Stimulated activated naive CD8-positive, alpha-beta T cell treated with anti-CD3 and anti-CD28 coated beads, Interleukin-15, Interleukin-2, amounts not matched to agents 100 ng/mL and 50 ng/mL, for 24 hours (primary cell): Measurements from ENCODE around the gene LRRC8A.
"Not testable (repeated sequence)": the region's sequence is repeated elsewhere in the genome, so short reads cannot be mapped to it uniquely, and the experiment has no call there.

ENCODE experiments used
- H3K27ac Mint-ChIP-seq: one replicate; pipeline ENCODE4 v1.8.0; 2021; ENCODE audit warnings: mild to moderate bottlenecking, mixed read lengths
- H3K27me3 Mint-ChIP-seq: one replicate; pipeline ENCODE4 v1.8.0; 2021; ENCODE audit warnings: mixed read lengths
- H3K36me3 Mint-ChIP-seq: one replicate; pipeline ENCODE4 v1.8.0; 2021; ENCODE audit warnings: low read depth, mixed read lengths
- H3K4me1 Mint-ChIP-seq: one replicate; pipeline ENCODE4 v1.8.0; 2021; ENCODE audit warnings: low read depth, mixed read lengths
- H3K4me3 Mint-ChIP-seq: one replicate; pipeline ENCODE4 v1.8.0; 2021; ENCODE audit warnings: mild to moderate bottlenecking, mixed read lengths
- H3K9me3 Mint-ChIP-seq: one replicate; pipeline ENCODE4 v1.8.0; 2021; ENCODE audit warnings: mixed read lengths

The LRRC8A gene

GRCh38 chr9:128943832-128944620 lies 62.1 kb downstream of the LRRC8A start:
- no peaks in the 10 kb centered on the region for H3K27me3 Mint-ChIP-seq
- no peaks in the 10 kb centered on the region for H3K9me3 Mint-ChIP-seq
- no peak overlapping the region for H3K27ac Mint-ChIP-seq
- no peak overlapping the region for H3K4me3 Mint-ChIP-seq
- H3K36me3 Mint-ChIP-seq = peaks cover 11% of the 10 kb centered on the region
- H3K4me1 Mint-ChIP-seq = peaks cover 28% of the 10 kb centered on the region

GRCh38 chr9:128944966-128945365 lies 63.0 kb downstream of the LRRC8A start:
- not testable (repeated sequence) for H3K27ac Mint-ChIP-seq, H3K27me3 Mint-ChIP-seq, H3K9me3 Mint-ChIP-seq, H3K4me3 Mint-ChIP-seq
- Mint-ChIP-seq H3K36me3 (peaks cover 11% of the 10 kb centered on the region), H3K4me1 (peaks cover 28% of the 10 kb centered on the region)

- Mint-ChIP-seq H3K27me3 (no peaks in the 10 kb centered on the region), H3K36me3 (peaks cover 16% of the 10 kb centered on the region), H3K4me1 (peaks cover 28% of the 10 kb centered on the region), H3K9me3 (no peaks in the 10 kb centered on the region), H3K4me3 (peak overlapping the region; percentile 90), H3K27ac (peak overlapping the region; percentile 92)
Observed at GRCh38 chr9:128945798-128946501, 64.0 kb downstream of the LRRC8A start.

GRCh38 chr9:128946571-128947276 lies 64.8 kb downstream of the LRRC8A start:
- peaks cover 34% of the 10 kb centered on the region for H3K4me1 Mint-ChIP-seq
- H3K9me3 Mint-ChIP-seq = no peaks in the 10 kb centered on the region
- no peaks in the 10 kb centered on the region for H3K27me3 Mint-ChIP-seq
- H3K4me3 Mint-ChIP-seq = peak overlapping the region; percentile 90
- peaks cover 21% of the 10 kb centered on the region for H3K36me3 Mint-ChIP-seq
- H3K27ac Mint-ChIP-seq = peak overlapping the region; percentile 92

GRCh38 chr9:128947277-128947526 lies 65.3 kb downstream of the LRRC8A start:
- H3K4me3 Mint-ChIP-seq = peak overlapping the region; percentile 90
- H3K27me3 Mint-ChIP-seq = no peaks in the 10 kb centered on the region
- H3K27ac Mint-ChIP-seq = peak overlapping the region; percentile 92
- peaks cover 34% of the 10 kb centered on the region for H3K4me1 Mint-ChIP-seq
- no peaks in the 10 kb centered on the region for H3K9me3 Mint-ChIP-seq
- H3K36me3 Mint-ChIP-seq = peaks cover 25% of the 10 kb centered on the region

GRCh38 chr9:128947527-128948301 lies 65.8 kb downstream of the LRRC8A start, which contains the start of the genes DOLK and NUP188:
Gene DOLK, minus strand, starts transcription at chr9:128947603. Its CDS starts 300 bp downstream, at chr9:128947303.
Gene NUP188, plus strand, starts transcription at chr9:128947699. Its CDS starts 21 bp downstream, at chr9:128947720.
- H3K4me1 Mint-ChIP-seq = peaks cover 34% of the 10 kb centered on the region
- peaks cover 28% of the 10 kb centered on the region for H3K36me3 Mint-ChIP-seq
- H3K27ac Mint-ChIP-seq = peak within 1 kb of the TSS; percentile 92
- peak within 1 kb of the TSS; percentile 90 for H3K4me3 Mint-ChIP-seq
- H3K27me3 Mint-ChIP-seq = no peaks in the 10 kb centered on the region
- no peaks in the 10 kb centered on the region for H3K9me3 Mint-ChIP-seq

- H3K27ac Mint-ChIP-seq, H3K27me3 Mint-ChIP-seq, H3K4me1 Mint-ChIP-seq, H3K9me3 Mint-ChIP-seq, H3K4me3 Mint-ChIP-seq: not testable (repeated sequence)
- peaks cover 52% of the 10 kb centered on the region for H3K36me3 Mint-ChIP-seq
Observed at GRCh38 chr9:128961403-128961802, 79.5 kb downstream of the LRRC8A start.
